ENCODE results near the gene MAN2A2.

MAN2A2 gene

DNA sequence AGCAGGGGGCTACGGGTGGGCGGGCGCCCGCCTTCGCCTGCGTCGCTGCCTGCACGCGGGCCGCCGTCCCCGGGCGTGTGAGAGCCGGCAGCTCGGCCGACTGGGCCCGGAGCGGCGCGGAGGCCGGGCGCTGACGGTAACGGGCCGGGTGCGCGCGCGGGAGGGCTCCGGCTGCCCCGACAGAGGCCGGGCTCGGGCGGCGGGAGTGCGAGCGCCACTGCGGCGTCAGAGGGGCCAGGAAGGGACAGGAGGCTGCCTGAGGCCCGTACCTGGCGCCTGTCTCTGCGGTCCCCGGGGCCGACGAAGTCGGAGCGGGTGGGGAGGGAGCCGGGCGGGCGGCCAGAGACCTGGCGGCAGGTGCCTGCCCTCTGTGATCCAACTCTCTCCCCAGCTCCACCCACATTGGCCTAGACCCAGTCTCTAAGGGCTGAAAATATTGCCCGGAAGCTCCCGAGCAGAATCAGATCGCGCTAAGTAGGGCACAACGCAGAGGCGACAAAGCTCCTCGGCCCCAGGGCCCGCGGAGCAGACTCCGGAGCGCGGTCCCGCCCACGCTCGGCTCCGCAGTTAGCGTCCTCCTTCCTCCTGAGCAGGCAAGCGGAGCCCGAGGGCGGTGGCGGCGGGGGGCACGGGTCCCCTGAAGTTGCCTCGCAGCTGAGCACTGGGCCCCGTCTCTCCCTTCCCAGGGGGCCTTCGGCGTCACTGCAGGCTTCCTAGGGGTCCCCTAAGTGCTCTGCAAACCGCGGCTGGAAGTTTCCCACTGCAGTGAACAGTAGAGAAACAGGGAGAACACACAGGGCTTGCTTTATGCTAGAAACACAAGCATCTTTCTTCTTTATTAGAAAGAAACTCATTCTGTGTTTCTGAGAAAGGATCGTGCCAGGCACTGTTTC lies at the start of gene MAN2A2:
Gene MAN2A2, plus strand, starts transcription at position 463 of the 893 bp plus-strand sequence. CDS start 906 bp downstream, outside the sequence.
- DNase-seq (ENCODE audit: low spot score): peak; percentile 79

DNA sequence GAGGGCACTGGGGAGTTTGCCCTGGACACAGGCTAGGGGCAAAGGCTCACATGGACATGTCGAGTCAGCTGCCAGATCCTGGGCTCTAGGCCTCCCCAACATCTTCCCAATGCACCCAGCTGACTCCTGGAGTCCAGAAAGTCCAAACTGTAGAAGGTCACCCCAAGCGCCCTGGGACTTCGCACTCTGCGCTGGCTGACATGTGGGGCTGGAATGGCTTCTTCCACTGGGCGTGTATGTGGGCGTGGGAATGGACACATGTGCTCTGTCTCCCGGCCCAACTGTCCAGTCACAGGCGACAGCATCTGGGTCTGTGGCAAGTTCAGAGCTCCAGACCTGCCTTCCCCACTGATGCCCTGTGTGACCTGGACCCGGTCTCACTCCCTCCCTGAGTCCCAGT lies 48.0 kb upstream of the MAN2A2 start:
- DNase-seq (ENCODE audit: low spot score): no peak

DNA sequence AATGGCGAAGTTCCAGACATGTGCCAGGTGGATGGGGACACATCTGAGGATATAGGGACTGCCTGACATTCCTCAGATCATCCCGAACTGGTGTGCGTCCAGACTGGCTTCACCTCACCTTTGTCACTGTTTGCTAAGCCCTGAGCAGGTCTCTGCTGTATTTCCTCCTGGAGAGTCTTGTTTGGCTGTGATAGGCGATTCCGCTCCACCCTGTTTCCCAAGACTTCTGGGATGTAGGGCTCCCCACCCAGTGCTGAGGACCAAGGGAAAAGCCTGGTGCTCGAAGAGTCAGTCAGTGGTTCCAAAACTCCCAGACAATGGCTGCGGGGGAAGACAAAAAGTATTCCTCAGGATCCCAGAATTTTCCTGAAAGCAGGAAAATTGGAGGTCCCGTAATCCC lies 45.8 kb upstream of the MAN2A2 start:
- DNase-seq (ENCODE audit: low spot score): no peak

DNA sequence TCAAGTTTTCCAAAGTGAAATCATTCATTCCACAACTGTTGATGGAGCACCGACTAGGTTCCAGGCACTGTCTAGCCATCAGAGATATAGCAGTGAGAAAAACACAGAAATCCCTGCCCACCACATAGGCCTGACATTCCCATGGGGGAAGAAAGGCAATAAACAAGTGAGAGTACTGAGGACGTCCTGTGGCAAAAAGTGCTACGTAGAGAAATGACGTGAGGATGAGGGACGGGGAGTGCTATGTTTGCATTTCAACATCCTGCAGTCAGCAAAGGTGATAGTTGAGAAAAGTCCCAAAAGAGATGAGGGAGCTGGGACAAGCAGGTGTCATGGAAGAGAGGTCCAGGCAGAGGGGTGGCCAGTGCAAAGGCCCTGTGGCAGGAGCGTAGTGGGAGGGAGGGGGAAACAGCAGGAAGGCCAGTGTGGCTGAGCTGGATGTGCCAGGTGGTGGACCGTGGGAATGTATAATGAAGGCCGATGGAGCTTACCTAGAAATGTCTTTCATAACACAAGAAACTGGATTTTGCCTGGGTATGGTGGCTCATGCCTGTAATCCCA lies 45.1 kb upstream of the MAN2A2 start:
- no peak for DNase-seq (ENCODE audit: low spot score)

DNA sequence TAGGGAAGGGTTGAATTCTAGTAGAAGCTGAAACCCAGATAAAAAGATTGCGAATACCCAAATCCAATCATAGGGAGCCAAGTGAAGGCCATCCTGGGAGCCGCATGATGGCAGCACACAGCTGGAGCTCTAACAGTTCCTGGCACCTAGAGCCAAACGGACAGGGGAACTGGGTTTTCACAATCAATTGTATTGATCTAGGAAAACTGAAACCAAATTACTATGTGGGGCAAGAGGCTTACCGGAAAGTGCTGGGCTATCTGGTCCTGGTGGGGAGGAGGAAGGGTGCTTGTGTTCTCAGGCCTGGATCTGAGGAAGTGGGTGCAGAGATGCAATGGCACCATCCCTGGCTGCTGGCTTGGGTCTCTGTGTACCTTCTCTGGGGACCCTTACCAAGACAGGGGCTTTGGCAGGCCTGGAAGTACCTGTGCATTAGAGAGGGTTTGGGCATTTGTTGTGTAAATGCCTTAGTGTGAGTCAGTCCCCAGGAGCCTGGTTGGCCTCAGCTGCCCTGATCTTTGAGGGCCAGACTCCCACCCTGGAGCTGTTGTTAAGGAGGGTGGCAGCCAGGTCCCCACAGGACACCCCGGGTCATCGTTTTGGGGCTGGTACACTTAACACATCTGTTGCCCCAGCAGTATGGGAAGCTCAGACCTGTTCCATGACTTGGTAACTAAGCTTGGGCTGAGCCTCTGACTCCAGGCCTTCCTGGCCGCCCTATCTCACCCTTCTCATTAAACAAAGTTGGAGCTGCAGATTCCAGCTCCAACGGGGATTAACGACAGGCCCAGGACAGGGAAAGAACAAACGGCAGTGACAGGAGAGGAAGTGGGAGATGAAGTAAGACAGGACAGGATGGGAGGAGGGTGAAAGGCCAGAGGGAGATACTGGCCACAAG lies 43.6 kb upstream of the MAN2A2 start:
- no peak for DNase-seq (ENCODE audit: low spot score)

DNA sequence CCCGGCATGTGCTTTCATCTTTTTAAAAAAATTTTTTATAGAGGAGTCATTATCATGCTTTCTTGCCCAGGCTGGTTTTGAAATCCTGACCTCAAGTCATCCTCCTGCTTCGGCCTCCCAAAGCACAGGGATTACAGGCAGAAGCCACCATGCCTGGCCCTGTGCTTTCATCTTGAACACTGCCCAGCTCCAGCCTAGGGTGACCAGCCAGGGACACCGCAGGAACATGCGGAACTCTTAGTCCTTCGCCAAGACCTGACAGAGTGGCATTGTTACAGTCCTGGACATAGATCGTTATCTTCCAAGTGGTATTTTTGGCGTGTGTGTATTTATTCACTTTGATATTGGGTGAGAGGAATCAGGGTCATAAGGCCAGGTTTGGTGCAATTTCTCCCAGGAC lies 42.7 kb upstream of the MAN2A2 start:
- no peak for DNase-seq (ENCODE audit: low spot score)

DNA sequence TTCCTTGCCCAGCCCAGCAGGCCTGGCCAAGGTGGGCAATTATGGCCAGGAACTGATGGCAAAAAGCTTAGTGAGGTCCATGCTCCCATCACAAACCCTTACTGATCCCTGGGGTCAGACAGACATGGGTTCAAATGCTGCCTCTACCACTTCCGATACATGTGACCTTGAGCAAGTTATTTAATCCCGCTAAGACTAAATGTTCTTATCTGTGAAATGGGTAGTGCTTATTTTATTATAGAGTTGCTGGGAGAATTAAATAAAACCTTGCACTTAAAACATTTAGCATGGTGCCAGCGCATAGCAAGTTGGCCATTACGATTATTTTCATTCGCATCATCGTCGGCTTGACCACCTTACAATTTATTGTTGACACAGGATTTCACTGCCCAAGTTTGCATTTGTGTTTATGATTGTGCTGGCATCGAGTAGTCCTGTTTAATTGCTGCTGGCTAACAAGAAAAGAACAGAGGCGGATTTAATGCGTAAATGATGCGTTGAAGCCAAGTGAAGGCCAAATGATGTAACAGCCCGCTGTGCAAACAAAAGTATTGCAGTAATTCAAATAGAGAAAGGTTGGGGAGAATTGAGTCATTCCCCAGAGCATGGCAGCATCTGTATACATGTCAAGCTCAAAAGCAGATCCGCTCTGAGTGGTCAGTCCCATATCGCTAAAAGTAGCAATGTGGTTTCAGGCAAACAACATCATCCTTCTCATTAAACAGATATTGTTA lies 42.0 kb upstream of the MAN2A2 start:
- DNase-seq (ENCODE audit: low spot score): no peak

DNA sequence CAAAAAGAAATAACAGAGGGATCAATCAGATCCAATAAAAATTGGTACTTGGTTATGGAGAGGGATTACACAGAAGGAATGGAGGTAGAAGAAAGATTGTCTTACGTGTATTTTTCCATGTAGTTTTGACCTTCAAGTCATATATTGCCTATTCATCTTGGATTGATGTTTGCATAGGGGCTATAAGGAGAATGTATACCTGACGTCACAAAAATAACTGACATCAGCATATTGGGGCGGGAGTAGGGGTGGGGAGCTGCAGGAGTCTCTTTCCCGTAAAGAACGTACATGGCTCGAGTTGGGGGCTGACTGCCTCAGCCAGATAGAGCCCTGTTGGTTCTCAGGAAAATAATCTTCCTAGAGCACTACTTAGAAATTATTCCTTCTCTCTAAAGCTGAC lies 40.6 kb upstream of the MAN2A2 start:
- DNase-seq (ENCODE audit: low spot score): no peak

DNA sequence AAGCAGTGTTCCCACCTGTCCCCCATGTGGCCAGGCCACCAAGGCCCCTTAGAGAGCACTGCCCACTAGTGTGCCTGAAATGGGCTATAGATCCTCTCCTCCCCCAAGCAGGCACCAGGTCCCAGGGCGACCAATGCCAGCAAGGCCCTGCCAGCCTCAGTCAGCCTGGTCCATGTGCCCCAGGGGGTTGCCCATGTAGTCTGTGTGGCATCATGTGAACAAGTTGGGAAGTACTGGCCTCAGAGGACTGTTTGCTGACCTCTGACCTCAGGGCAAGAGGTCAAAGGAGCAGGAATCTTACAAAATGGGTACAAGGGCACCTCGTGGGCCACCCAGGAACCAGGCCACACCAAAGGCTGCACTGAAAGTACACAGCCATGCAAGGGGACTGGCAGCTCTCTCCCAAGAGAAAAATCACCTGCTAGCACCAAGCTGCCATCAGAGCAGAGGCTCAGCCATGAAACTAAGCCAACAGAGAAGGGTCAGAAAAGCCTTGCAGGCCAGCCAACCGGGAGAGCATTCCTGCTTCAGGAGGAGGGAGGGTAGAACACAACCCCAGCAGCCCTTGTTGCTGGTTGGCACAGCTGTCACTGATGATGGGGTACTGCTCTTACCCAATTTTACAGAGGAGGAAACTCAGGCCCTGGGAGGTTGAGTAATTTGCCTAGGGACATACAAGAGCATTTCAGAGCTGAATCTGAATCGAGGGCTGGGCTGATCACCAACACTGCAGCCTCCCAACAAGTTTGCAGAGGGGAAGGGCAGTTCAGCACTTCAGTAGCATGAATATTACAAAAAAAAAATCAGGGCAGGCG lies 39.9 kb upstream of the MAN2A2 start:
- no peak for DNase-seq (ENCODE audit: low spot score)

DNA sequence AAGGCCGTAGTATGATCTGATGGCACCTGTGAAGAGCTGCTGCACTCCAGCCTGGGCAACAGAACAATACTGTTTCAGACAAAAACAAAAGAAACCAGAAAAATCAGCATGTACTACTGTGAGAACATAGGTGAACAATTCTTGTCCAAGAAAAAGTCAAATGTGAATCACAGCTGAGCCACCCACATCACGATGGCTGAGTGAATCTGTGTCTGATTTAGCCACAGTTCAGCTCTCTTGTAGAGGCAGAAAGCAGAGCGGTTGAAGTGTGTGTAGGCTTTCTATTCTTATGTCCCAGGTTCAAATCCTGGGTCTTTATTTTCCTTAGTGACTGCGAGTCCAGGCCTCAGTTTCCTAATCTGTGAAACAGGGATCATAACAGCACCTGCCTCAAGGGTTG lies 39.1 kb upstream of the MAN2A2 start:
- DNase-seq (ENCODE audit: low spot score): no peak

DNA sequence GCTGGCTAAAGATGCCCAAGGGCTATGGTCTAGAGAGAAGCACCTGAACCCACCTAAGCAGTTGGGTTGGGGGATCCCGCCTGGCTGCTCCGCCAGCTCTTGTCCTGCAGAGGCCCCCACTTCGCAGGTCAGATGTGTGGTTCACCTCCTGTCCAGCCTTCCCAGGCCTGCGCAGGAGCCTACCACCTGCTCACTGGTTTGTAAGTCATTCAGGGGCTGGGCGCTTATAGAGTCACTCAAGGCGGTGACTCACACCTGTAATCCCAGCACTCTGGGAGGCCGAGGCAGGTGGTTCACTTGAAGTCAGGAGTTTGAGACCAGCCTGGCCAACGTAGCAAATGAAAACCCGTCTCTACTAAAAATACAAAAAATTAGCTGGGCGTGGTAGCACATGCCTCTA lies 38.6 kb upstream of the MAN2A2 start:
- no peak for DNase-seq (ENCODE audit: low spot score)

DNA sequence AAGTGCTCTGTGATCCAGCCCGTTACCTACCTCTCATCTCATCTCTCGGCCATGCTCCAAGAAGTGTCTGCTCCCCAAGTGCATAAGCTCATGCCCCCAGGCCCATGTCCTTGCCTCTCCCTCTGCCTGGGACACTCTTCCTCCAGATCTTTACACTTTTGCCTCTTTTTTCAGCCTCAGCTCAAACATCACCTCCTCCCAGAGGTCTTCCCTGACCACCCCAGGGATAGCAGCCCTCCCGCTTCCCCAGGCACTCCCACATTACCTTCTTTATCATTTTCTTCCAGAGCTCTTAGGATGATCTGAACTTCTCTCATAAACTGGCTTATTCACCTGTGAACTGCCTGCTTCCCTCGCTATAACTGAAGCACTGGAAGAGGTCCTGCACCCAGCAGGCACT lies 37.4 kb upstream of the MAN2A2 start:
- no peak for DNase-seq (ENCODE audit: low spot score)

DNA sequence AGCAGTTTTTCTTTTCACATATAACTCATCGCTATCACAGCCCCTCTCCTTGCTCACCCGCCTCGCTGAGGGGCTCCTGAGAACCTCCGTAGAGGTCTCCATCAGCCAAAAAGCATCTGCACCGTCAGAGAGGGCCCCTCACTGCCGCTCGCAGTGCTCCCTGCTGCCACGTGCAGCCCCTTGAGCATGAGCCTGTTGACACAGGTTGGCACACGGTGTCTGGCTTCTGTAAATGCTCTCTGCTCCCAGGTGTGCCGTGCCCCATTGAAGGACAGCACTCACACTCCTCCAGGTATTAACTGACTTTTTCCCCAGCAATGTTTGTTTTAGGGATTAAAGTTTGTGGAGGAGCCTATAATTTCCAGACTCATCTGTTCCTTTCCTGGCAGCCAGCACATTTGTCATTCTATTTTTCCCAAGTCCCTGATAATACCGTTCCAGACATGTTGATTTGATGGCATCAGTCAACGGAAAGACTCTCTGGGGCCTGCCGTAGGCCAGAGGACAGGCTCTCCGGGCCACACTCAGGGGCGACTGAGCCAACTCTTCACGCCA lies 36.9 kb upstream of the MAN2A2 start:
- no peak for DNase-seq (ENCODE audit: low spot score)

DNA sequence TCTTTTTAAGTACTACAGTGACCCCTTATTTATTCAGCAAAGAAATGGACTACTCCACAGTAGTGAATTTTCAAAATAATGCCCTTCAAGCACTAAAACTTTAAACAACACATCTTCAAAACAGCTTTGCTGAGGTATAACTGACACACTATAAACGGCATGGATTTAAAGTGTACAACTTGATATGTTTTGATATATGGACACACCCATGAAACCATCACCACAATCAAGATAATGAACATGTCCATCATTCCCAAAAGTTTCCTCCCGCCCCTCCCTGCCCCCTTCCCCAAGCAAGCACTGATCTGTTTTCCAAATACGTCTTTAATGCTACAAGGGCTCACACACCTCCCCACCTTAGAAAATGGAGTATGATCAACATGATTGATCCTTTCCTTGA lies 36.3 kb upstream of the MAN2A2 start:
- no peak for DNase-seq (ENCODE audit: low spot score)

DNA sequence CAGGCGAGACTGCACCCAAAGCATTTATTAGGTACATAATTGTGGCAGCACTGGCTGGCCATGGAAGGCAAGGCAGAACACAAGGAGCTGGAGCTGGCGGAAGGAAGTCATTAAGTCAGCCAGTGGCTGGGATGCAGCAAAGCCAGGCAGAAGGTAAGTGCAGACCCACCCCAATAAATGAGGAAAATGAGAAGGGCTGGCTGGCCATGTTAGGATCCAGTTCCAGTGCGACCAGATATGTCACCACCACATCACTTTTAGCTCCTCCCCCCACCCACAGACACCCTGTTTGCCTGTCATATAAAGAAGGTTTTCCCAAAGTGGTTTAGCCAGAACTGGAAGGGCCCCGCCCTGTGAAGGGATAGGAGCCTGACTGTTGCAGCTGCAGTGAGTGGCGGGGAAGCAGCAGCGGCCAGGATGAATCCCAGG lies 34.8 kb upstream of the MAN2A2 start, which contains the start of gene FURIN:
Gene FURIN, plus strand, starts transcription at position 328 of the 429 bp plus-strand sequence. CDS start 7,153 bp downstream, outside the sequence.
- no peak for DNase-seq (ENCODE audit: low spot score)

DNA sequence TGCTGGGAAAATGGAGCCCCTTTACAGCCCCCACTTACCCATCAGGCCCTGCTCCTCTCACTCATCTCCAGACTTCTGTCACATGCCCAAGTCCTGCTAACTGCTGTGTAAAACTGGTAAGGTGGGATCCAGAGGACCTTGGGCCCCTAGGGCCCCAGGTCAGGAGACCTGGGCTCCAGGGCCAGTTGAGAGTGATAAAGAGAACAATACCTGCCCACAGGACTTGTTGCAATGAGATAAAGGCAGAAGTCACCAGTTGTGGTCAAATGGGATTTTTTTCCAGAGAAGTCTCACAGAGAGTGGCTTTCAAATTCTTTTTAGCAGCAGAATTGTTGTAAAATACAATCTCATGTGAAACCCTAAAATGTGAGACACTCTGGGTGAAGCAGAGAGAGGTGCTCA lies 34.0 kb upstream of the MAN2A2 start:
- DNase-seq (ENCODE audit: low spot score): no peak

DNA sequence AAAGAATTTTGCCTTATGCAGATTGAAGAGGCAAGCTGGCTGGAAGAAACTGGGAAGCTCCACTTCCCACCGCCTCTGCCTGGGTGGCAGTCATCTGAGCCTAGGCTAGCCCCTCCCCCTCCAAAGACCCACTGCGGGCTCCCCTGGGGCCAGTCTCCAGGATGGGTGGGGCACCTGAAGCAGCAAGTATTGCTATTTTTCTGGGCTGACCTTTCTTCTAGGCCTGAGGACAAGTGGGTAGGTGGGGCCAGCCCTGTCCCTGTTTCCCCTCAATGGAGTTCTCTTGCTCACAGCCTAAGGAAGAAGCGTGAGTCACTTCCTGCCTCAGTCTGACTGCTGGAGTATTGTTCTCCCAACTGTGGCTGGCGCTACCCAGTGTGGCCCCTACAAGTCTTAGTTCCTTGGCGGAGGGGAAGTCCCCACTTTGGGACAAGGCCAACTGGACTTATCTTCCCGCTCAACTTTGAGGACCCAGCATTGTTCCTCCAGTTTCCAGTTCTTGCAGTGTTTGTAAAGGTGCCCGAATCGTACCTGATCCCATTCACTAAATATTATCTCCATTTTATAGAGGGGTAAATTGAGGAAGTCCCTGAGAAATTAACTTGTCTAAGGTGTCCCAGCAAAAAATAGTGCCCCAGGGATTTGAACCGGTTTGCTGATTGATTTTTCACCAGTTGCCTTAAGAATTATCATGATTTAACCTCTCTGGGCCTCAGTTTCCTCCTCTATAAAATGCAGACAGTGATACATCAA lies 33.3 kb upstream of the MAN2A2 start:
- peak; percentile 66 for DNase-seq (ENCODE audit: low spot score)

DNA sequence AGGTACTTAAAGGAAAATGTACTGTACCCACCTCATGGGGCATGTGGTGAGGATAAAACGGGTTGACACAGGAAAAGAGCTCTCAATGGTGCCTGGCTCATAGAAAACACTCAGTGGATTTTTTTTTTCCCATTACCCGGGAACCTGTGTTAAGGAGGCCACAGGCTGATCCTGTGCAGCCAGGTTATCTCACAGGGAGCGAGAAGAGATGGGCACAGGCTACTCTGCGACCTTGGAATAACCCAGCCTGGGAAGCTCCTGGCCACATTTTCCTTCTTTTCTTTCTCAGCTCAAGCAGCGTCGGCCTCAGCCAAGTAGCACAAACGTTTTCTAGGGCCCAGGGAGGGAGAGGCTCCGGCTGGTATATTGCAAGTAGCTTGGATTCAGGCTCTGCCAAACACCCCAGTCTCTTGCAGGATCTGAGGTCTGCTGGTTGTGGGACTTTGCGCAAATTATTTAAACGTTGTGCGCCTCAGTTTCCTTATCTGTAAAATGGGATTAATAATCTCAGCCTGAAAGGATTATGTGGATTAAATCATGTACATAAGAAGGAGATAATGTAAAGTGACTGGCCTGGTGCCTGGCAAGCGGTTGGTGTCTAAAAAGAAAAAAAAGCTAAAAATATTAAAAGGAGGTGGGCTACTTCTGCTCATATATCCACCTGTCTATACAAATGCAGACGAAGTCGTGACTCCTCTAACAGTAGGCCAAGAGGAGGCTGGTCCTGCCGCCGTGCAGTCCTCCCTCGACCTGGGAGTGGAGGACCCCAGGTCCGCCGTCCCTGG lies 32.6 kb upstream of the MAN2A2 start:
- no peak for DNase-seq (ENCODE audit: low spot score)

DNA sequence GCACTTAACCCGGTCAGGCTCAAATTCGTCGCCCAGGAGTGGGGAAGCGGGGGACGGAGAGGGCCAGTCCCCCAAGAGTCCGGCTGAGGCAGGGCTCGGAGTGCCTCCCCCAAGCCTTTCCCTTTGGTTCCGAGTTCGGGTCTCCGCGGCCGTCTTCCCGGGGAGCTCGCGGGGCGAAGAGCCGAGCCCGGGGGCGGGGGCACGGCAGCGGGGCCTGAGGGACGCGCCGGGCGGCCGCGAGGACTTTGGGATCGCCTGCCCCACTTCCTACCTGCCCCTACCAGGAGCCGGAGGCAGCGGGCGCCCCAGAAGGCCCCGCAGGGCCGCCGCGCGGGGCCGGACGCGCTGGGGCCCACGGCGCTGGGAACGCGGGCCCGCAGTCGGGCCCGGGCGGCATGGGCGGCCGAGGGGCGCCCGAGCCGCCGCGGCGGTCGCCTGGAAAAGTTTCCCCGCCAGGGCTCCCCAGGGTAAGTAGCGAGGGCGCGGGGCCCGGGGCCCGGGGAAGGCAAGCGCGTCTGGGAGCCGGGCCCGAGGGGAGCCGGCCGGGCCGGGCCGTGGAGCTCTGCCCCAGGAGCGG lies 31.9 kb upstream of the MAN2A2 start:
- DNase-seq (ENCODE audit: low spot score): no peak

All from Ammon's horn (tissue), 1 donor.